HG03354 (cell line): Measurements from ENCODE around the gene PGRMC2.

ENCODE experiments used
- ATAC-seq: cut with Tn5 transposase; IDR thresholded peaks from one replicate; pipeline ENCODE4 v1.9.1; 2021; ENCODE audit warnings: mild to moderate bottlenecking; ENCODE audit not compliant: unreplicated experiment, poor library complexity, severe bottlenecking

The PGRMC2 gene

DNA sequence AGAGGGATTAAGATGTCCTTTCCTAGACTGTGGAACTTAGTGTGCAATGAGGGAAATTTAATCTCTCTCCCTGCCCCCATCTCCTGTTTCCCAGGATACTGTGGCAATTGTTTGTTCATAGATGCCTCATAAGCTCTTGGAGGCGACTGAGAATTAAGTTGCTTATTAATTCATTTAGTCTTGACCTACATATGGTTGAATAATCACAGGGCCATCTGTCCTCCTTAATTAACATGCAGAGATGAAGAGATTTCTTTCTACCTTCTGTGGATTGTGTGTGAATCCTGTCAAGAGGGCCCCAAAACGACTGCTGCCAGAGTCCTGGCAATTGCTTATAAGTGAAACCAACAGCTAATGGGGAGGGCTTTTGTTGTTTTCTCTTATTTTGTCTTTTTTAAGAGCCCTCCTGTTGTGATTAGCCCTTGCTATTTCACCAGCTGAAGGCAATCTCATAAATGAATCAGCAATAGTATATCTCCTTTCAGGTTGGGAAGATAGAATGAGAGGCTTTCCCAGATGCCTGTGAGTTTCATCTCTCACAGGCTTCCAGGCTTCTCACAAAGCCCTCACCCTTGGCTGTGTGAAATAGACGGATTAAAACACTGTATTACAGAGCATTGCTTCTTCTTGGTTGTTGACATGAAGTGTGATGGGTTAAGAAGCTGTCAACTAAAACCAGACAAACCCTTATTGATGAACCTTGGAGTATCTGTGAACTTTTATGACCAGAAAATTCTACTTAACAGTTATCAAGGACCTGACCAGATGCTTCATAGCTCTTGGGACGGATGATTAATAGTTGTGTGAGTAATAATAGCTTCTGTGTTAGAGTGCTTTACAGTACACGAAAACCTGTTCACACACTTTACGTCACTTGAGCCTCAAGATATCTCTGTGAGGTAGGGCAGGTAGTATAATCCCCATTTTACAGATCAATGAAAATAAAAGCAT lies 58.5 kb downstream of the PGRMC2 start:
- ATAC-seq = no peak

DNA sequence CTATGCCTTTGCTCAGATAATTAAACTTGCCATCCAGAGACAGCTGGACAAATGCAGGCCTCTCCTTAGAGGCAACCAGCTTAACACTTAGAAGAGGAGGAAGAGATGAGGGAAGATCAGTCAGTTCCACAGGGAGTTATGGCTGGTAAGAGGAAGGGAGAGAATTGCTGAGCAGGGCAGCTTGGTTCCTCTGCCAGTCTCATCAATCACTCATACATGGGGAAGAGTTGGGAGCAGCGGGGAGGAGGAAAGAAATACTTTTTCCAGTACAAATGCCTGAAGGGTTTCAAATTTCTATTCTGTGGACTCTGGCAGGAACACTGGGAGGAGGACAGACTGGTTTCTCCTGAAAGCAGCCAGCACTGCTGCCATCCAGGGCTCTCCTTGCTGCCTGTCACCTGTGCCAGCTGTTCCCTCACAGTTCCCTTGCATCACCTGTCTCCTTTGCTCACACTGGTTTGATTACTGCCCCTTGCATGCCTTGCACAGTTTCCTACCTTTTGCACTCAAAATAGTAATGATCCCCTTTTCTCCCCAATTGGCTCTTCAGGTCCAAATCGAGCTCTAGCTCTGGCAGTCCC lies 59.5 kb downstream of the PGRMC2 start:
- ATAC-seq = no peak

DNA sequence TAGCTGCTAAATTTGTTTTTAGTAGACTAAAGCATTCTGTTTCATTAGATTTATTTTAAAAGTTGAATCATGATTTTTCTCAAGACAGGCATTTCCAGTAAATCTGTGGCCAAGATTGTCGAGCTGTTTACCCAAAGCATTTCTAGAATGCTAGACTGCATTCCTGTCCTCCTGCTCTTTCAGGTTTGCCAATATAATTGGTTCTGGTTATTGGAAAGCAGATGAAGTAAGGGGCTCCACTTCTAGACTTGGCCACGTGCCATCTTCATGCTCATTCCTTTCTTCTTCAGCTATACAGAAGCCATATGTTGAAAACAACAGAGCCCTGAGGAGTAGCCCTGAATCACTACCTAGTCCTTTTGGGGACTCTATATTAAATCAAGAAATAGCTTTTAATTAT lies 62.5 kb downstream of the PGRMC2 start:
- no peak for ATAC-seq

DNA sequence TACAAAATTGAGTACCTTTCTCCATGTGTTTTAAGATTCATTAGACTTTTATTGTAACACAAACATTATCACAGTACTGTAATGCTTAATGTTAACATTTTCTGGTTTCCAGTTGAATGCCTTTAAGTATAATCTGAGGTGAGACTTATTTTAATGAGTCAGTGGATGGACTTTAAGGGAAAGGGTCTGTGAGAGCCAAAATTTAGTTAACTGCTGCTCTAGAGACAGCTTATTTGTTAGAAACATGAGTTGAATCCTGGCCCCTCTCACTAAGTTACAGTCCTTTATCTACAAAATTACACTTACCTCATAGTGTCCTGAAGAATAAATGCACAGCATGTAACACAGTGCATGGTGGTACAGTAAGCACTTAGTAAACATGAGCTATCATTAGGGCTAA lies 66.0 kb downstream of the PGRMC2 start:
- no peak for ATAC-seq

DNA sequence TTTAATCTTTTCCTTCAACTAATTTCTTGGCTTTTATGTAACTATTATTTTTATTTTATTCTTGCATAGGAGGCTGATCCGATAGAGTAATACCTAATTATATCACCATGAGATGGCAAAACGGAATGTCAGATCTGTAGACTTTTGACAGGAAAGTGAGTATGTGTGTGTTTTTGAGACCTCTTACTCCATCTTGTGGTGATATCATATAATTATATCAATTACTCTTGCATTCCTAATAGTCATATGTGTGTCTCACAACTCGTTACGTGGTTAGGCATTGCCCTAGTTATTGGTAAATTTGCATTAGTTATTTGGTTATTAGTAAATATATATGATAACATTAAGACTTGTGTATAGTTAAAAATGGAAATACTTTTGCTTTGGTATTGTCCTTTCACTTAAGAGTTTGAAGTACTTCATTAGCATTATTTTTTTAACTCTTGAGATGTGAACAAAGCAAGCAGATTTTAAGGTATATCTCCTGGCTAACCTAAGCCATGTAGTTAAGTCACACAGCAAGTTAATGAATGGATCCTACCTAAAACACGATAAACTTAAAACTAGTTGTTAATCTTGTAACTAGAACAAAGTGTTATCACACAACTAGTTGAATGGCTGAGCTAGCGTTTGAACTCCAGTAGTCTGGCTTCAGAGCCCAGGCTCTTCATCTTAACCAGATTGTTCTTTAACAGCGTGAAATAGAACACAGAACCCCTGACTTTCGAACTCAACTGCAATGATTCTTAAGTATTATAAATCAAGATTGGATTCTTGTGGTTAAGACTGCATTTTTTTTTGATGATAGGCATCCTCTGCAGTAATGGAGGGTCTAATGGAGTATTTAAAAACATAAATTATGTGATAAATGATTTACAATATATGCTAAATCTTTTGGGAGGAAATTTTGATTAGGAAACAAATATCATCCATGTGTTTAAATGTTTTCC lies 67.1 kb downstream of the PGRMC2 start:
- peak; percentile 85 for ATAC-seq
